Panc1 (cell line): ENCODE data around the gene MUS81.

ENCODE experiments used
- CTCF ChIP-seq: fragments of 450-650 bp; IDR thresholded peaks from 2 replicates; pipeline ENCODE4 v1.5.1; 2017; ENCODE audit warnings: mild to moderate bottlenecking
- POLR2AphosphoS5 ChIP-seq: IDR thresholded peaks from 2 replicates; pipeline ENCODE4 v1.6.1; 2012; ENCODE audit warnings: mild to moderate bottlenecking, low read depth, low read length, moderate library complexity
- SIN3A ChIP-seq: IDR thresholded peaks from 2 replicates; pipeline ENCODE4 v1.6.1; 2012; ENCODE audit warnings: low read depth, mild to moderate bottlenecking, low read length, moderate library complexity, borderline replicate concordance; ENCODE audit not compliant: insufficient read depth
- TCF7L2 ChIP-seq: IDR thresholded peaks from 2 replicates; pipeline ENCODE4 v1.6.1; 2011; ENCODE audit warnings: mild to moderate bottlenecking, low read depth, low read length, inconsistent platforms
- TF ChIP-seq, protein P1 (sequence below), 2 experiments: IDR thresholded peaks; 2 replicates each; pipeline ENCODE4 v1.6.1; 2011 to 2012; ENCODE audit warnings: low read depth in 2 of 2, control low read depth in 1 of 2, low read length in 1 of 2, mild to moderate bottlenecking in 1 of 2, moderate library complexity in 1 of 2; ENCODE audit not compliant: insufficient read depth in 1 of 2

GRCh38 chr11:65903715-65904114, 43.5 kb downstream of the MUS81 start:
- TF ChIP-seq CTCF (no peak), POLR2AphosphoS5 (no peak; the same call in 1 of the 2 replicates), TCF7L2 (peak; percentile 83), SIN3A (no peak)
- TF ChIP-seq, protein P1, sequence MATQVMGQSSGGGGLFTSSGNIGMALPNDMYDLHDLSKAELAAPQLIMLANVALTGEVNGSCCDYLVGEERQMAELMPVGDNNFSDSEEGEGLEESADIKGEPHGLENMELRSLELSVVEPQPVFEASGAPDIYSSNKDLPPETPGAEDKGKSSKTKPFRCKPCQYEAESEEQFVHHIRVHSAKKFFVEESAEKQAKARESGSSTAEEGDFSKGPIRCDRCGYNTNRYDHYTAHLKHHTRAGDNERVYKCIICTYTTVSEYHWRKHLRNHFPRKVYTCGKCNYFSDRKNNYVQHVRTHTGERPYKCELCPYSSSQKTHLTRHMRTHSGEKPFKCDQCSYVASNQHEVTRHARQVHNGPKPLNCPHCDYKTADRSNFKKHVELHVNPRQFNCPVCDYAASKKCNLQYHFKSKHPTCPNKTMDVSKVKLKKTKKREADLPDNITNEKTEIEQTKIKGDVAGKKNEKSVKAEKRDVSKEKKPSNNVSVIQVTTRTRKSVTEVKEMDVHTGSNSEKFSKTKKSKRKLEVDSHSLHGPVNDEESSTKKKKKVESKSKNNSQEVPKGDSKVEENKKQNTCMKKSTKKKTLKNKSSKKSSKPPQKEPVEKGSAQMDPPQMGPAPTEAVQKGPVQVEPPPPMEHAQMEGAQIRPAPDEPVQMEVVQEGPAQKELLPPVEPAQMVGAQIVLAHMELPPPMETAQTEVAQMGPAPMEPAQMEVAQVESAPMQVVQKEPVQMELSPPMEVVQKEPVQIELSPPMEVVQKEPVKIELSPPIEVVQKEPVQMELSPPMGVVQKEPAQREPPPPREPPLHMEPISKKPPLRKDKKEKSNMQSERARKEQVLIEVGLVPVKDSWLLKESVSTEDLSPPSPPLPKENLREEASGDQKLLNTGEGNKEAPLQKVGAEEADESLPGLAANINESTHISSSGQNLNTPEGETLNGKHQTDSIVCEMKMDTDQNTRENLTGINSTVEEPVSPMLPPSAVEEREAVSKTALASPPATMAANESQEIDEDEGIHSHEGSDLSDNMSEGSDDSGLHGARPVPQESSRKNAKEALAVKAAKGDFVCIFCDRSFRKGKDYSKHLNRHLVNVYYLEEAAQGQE (IDR thresholded peaks at IDR 0.05; ENCODE audit: insufficient read depth in 1 of 2, low read depth in 2 of 2, low read length in 1 of 2) = no peak
